Adrenal gland (tissue), 12 donors: Measurements from ENCODE around the gene RTN4IP1. TPM values are rescaled to one million over a fixed set of nuclear protein-coding genes. Genes with fewer than 3 reads are reported as not detected.

ENCODE experiments used
- DNase-seq, 7 donors: peaks; one replicate each; pipeline ENCODE4 v3.0.0-alpha.2; 2019 to 2020
- H3K27ac ChIP-seq, 5 donors: fragments of 200-600 bp; sonication (generic) in 4 of 5; 1 replicate in 3 of 5; 2 replicates in 2 of 5; pipeline versions ENCODE4 v1.5.1 to v1.8.0; 2016 to 2020; ENCODE audit warnings: mild to moderate bottlenecking in 1 of 5
- H3K27me3 ChIP-seq: fragments of 200-600 bp; 2 replicates; pipeline ENCODE4 v1.8.0; 2021
- H3K36me3 ChIP-seq, 2 donors: fragments of 200-600 bp; replicated peaks in 1 of 2; 1 replicate in 1 of 2; 2 replicates in 1 of 2; pipeline versions ENCODE4 v1.5.1 to v1.8.0; 2018 to 2022
- H3K4me1 ChIP-seq, 2 donors: fragments of 200-600 bp; replicated peaks in 1 of 2; 1 replicate in 1 of 2; 2 replicates in 1 of 2; pipeline versions ENCODE4 v1.5.1 to v1.8.0; 2018 to 2021
- H3K4me3 ChIP-seq, 4 donors: fragments of 200-600 bp; sonication (generic) in 3 of 4; one replicate each; pipeline ENCODE4 v1.5.1; 2016 to 2018
- H3K9me3 ChIP-seq, 3 donors: fragments of 200-600 bp; sonication (generic) in 1 of 3; replicated peaks in 1 of 3; 1 replicate in 2 of 3; 2 replicates in 1 of 3; pipeline versions ENCODE4 v1.5.1 to v1.8.0; 2016 to 2021
- CTCF ChIP-seq, 6 experiments: fragments of 450-650 bp in 4 of 6; fragments of 200-600 bp in 2 of 6; sonication (generic) in 1 of 6; IDR thresholded peaks; 1 replicate in 5 of 6; 2 replicates in 1 of 6; pipeline versions ENCODE4 v1.5.1 to v1.8.0; 2016 to 2021; ENCODE audit warnings: antibody characterized with exemption in 6 of 6, mild to moderate bottlenecking in 2 of 6, moderate library complexity in 1 of 6
- POLR2A ChIP-seq, 2 donors: fragments of 450-650 bp; IDR thresholded peaks; one replicate each; pipeline ENCODE4 v1.6.1; 2017; ENCODE audit warnings: antibody characterized with exemption in 2 of 2, mild to moderate bottlenecking in 2 of 2, moderate library complexity in 1 of 2
- WGBS, 4 donors: extraction: QIAGEN DNeasy Blood & Tissue Kit in 2 of 4; methylation state at CpG; one replicate each; pipeline versions ENCODE4 v1.1.5 to v1.1.7; 2013 to 2017; 5-methylcytosine and 5-hydroxymethylcytosine counted together
- intact Hi-C, 2 donors: fragments of 100-400 bp; cut with DNase I; formaldehyde crosslinking; loops; one replicate each; pipeline versions ENCODE4 v1.14.1 to v1.15.0; 2022 to 2023
- polyA plus RNA-seq, 3 donors: library from polyadenylated mRNA; stranded (reverse); fragments of 200-250 nt in 2 of 3; fragments of 350-450 nt in 1 of 3; fragmentation: Illumina TruSeq in 1 of 3; extraction: RNeasy Lipid Tissue Mini Kit (QIAGEN cat#74804) in 1 of 3; gene quantifications; one replicate each; pipeline ENCODE4 v1.2.3, GENCODE V29; 2013 to 2014
- total RNA-seq, 9 donors: library from RNA; depleted of rRNA in 4 of 9; stranded (reverse); fragments of >200 nt in 4 of 9; fragments of 120-200 nt in 1 of 9; fragmentation: NEBNext Ultra II Directional in 1 of 9; extraction: Animal tissue kit (Norgen Biotek cat#: 25700) in 1 of 9; gene quantifications; one replicate each; pipeline versions ENCODE4 v1.1.0 to v1.2.4, GENCODE V29; 2013 to 2023
- donor health status: healthy with polysubstance abuse.
- donor health status: Bipolar disorder and iron deficiency.
- donor health status: DM: yes; HTN: yes; CAD: no.
- donor health status: DM: no; HTN: no; CAD: no.
- donor health status: DM: no; HTN: no; CAD: no.
- donor health status: DM: yes; HTN: yes; CAD: no.

Gene RTN4IP1
- total and polyA plus RNA-seq, 12 donors, result 1.6 to 22.1 (median 7.5) TPM

DNA sequence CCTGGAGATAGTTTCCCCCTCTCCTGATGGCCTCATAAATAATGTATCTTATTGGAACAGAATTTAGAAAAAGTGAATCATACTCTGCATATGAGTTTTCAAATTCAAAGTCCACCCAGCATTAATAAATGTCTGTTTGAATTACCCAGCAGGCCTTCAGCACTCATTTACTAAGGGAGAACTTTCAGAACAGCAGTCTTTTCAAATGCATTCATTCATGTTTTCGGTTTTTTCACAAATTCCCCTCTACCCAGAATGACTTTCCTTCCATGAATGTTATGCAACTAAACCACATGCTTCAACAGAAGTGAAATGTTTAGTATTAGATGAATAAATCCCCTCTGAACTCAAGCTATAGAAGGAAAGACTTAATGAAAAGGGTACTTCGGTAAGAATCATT, 92.4 kb downstream of the RTN4IP1 start:
- intact Hi-C loops, result no loop called here
- H3K27me3 ChIP-seq, result no peaks in the 10 kb centered on the region
- TF ChIP-seq CTCF (IDR thresholded peaks at IDR 0.05), result no peak
- TF ChIP-seq POLR2A (IDR thresholded peaks at IDR 0.05), result no peak
- no peak overlapping the region for H3K27ac ChIP-seq
- no peaks in the 10 kb centered on the region for H3K4me1 ChIP-seq
- 69 to 79% (median 72%) methylated on average over 2 of the region's 2 CpGs for WGBS, 4 donors
- no peak overlapping the region for H3K4me3 ChIP-seq
- H3K36me3 ChIP-seq, result no peaks in the 10 kb centered on the region
- DNase-seq, result no peak
- no peaks in the 10 kb centered on the region for H3K9me3 ChIP-seq

GRCh38 chr6:106536357-106536756, 92.9 kb downstream of the RTN4IP1 start:
- DNase-seq, result no peak
- intact Hi-C loops, result no loop called here
- Histone ChIP-seq H3K4me1 (no peaks in the 10 kb centered on the region), H3K27me3 (no peaks in the 10 kb centered on the region), H3K27ac (no peak overlapping the region), H3K4me3 (no peak overlapping the region), H3K36me3 (no peaks in the 10 kb centered on the region), H3K9me3 (no peaks in the 10 kb centered on the region)
- WGBS, 4 donors, result 74 to 97% (median 91%) methylated on average over 1 of the region's 1 CpG
- TF ChIP-seq CTCF (IDR thresholded peaks at IDR 0.05) (no peak), POLR2A (IDR thresholded peaks at IDR 0.05) (no peak)

DNA sequence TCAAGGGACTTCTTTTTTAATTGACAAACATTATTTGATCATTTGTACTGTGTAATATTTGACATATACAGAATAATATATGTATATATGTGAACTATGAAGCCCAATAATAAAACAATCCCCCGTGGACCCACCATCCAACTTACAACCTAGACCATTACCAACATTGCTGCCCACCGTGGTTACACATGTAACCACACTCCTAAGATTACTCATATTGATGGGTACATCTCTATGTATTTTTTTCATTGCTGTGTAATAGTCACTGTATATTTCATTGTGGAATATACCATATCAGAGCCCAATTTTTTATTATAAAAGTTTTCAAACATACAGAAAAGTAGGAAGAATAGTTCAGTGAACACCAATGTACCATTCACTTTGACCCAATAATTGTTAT, 94.3 kb downstream of the RTN4IP1 start:
- no peaks in the 10 kb centered on the region for H3K36me3 ChIP-seq
- WGBS, 4 donors, result 76 to 86% (median 84%) methylated on average over 2 of the region's 2 CpGs
- no peaks in the 10 kb centered on the region for H3K9me3 ChIP-seq
- no peak overlapping the region for H3K4me3 ChIP-seq
- no peak overlapping the region for H3K27ac ChIP-seq
- H3K4me1 ChIP-seq, result no peaks in the 10 kb centered on the region
- no peaks in the 10 kb centered on the region for H3K27me3 ChIP-seq
- intact Hi-C loops, result no loop called here
- TF ChIP-seq POLR2A (IDR thresholded peaks at IDR 0.05) (no peak), CTCF (IDR thresholded peaks at IDR 0.05) (no peak)
- no peak for DNase-seq

DNA sequence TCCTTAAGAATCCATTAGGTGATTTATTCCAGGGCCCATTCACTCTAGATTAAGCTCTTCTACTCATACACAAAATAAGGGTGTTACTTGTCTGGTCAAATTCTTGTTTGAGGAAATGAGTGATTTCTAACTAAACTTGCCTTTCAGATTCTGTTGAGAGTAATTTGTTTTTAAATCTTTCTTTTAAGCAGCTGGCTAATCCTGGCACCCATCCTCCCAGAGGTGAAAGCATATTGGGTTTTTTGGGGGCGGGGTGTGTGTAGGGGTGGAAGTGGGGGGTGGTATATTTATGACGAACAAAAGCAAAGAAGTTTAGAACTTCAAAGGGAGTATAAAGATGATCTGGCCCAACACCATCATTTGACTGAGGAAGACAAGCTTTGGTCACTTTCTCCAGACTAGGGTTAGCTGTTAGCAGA, 94.7 kb downstream of the RTN4IP1 start:
- 47 to 77% (median 69%) methylated on average over 2 of the region's 2 CpGs for WGBS, 4 donors
- no peaks in the 10 kb centered on the region for H3K36me3 ChIP-seq
- no peak overlapping the region for H3K27ac ChIP-seq
- no peak for DNase-seq
- H3K4me1 ChIP-seq, result no peaks in the 10 kb centered on the region
- no peaks in the 10 kb centered on the region for H3K27me3 ChIP-seq
- H3K4me3 ChIP-seq, result no peak overlapping the region
- intact Hi-C loops, result no loop called here
- no peak for TF ChIP-seq POLR2A (IDR thresholded peaks at IDR 0.05)
- TF ChIP-seq CTCF (IDR thresholded peaks at IDR 0.05), result no peak
- no peaks in the 10 kb centered on the region for H3K9me3 ChIP-seq
